MM.1S (cell line): ENCODE data around the gene MAPK4.

Source experiments
- CTCF ChIP-seq: fragments of 300-600 bp; sonication (generic); IDR thresholded peaks from 2 replicates; pipeline ENCODE4 v1.5.1; 2016; ENCODE audit warnings: antibody characterized with exemption, low read length, mixed read lengths
- EZH2 ChIP-seq: fragments of 300-600 bp; sonication (generic); optimal IDR thresholded peaks from 2 replicates; pipeline ENCODE3; 2017; ENCODE audit warnings: low read depth, mild to moderate bottlenecking, antibody characterized with exemption, low read length, mixed read lengths
- EZH2phosphoT487 ChIP-seq: fragments of 300-600 bp; sonication (generic); IDR thresholded peaks from 2 replicates; pipeline ENCODE4 v1.6.1; 2018; ENCODE audit warnings: antibody characterized with exemption, low read length

- no peak for TF ChIP-seq CTCF
- no peak for TF ChIP-seq EZH2phosphoT487
- no peak for TF ChIP-seq EZH2
Observed at GRCh38 chr18:50639711-50640110, 79.8 kb downstream of the MAPK4 start.
